OCI-LY1 (cell line): Measurements from ENCODE around the gene ZNF341.

Experiments used
- EZH2 ChIP-seq: fragments of 200-600 bp; sonication (generic), shearing (Covaris generic); IDR thresholded peaks from 2 replicates; pipeline ENCODE4 v1.8.0; 2017; ENCODE audit warnings: borderline replicate concordance, mixed run types, mild to moderate bottlenecking, antibody characterized with exemption, low read length, moderate library complexity, mixed read lengths
- TF ChIP-seq, protein P1 (sequence below): fragments of 200-600 bp; sonication (generic), shearing (Covaris generic); IDR thresholded peaks from 2 replicates; pipeline ENCODE4 v1.5.1; 2017; ENCODE audit warnings: mild to moderate bottlenecking, antibody characterized with exemption, low read length, moderate library complexity, mixed read lengths

DNA sequence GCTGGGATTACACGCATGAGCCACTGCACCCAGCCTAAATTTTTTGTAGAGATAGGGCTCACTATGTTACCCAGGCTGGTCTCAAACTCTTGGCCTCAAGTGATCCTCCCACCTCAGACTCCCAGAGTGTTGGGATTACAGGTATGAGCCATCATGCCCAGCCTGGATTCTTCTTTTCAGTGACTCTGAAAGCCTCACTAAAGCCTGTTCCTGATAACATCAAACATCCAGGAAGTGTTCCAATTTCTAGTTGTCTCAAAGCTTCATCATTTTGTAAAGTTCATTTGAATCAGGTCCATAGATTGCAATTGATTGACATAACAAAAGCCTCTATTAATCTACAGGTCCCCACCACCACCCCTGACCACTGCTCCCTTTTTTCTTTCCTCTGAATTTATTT, 50.1 kb downstream of the ZNF341 start:
- TF ChIP-seq, protein P1, sequence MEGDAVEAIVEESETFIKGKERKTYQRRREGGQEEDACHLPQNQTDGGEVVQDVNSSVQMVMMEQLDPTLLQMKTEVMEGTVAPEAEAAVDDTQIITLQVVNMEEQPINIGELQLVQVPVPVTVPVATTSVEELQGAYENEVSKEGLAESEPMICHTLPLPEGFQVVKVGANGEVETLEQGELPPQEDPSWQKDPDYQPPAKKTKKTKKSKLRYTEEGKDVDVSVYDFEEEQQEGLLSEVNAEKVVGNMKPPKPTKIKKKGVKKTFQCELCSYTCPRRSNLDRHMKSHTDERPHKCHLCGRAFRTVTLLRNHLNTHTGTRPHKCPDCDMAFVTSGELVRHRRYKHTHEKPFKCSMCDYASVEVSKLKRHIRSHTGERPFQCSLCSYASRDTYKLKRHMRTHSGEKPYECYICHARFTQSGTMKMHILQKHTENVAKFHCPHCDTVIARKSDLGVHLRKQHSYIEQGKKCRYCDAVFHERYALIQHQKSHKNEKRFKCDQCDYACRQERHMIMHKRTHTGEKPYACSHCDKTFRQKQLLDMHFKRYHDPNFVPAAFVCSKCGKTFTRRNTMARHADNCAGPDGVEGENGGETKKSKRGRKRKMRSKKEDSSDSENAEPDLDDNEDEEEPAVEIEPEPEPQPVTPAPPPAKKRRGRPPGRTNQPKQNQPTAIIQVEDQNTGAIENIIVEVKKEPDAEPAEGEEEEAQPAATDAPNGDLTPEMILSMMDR: no peak
- TF ChIP-seq EZH2: no peak
